Activated CD4-positive, alpha-beta T cell treated with anti-CD3 and anti-CD28 coated beads, Interleukin-2, amount 50 U/mL, for 4 hours (primary cell): ENCODE measurements around the gene HMSD.
"Not testable (repeated sequence)": the region's sequence is repeated elsewhere in the genome, so short reads cannot be mapped to it uniquely, and the experiment has no call there.

Experiments
- DNase-seq, 2 experiments: peaks; one replicate each; pipeline ENCODE4 v3.0.0-alpha.2; 2020

Gene HMSD, protein sequence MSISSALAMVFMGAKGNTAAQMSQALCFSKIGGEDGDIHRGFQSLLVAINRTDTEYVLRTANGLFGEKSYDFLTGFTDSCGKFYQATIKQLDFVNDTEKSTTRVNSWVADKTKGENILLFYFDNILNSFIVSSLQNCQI

DNA sequence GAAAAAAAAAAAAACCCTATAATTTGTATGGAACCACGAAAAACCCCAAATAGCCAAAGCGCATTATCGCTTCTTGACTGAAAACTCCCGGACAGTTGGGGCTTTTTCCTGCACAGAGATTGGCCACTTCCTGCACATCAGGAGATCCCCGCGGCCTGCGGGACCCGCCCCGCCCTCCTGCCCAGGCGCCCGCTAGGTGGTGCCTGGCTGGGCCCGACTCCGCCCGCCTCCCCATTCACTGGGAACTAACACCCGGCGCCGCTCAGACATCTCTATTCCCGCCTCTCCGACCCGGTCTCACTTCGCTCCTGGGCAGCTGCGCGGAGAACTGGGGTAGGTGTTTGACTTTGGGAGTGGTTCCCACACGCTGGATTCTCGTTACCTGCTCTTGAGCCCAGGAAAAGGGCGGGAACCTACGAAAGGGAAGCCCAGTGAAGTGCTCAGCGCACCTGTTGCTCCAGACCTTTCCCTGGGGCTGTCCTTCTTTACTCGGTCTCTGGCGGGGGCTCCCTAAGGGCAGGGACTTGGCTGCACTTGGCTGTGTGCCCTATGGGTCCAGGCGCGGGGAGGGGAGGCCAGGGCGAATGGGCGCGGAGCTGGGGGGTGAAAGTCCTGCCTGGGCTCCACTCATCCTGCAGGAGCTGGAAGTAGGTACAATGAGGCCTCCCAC lies at the start of gene HMSD:
Gene HMSD, plus strand, starts transcription at position 234 of the 670 bp plus-strand sequence. CDS start 4,155 bp downstream, outside the sequence.
- peak; percentile 20 to 23 for DNase-seq

GRCh38 chr18:63903851-63904570 lies 45.1 kb upstream of the HMSD start:
- DNase-seq = no peak

- DNase-seq = no peak
Measured at GRCh38 chr18:63904694-63905093, 44.4 kb upstream of the HMSD start.

DNA sequence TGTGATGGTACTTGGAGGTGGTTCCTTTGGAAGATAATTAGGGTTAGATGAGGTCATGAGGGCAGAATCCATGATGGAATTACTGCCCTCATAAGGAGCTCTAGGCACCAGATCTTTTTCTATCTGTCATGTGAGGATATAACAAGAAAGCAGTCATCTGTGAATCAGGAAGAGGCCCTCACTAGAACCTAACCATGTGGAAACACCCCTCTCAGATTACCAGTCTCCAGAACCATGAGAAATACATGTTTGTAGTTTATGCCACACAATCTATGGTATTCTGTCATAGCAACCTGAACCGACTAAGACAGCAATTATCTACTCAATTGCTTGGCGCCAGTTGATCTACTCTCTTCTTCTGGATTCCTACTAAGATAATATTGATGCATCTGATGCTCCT lies 43.7 kb upstream of the HMSD start:
- no peak for DNase-seq

DNA sequence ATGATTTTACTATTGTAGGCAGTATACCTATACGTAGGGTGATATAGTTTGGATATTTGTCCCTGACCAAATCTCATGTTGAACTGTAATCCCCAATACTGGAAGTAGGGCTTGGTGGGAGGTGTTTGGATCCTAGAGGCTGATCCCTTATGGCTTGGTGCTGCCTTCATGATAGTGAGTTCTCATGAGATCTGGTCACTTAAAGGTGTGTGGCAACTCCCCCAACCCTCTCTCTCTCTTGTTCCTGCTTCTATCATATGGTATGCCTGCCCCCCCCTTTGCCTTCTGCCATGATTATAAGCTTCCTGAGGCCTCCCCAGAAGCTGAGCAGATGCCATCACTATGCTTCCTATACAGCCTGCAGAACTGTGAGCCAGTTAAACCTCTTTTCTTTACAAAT lies 43.0 kb upstream of the HMSD start:
- DNase-seq = no peak

DNA sequence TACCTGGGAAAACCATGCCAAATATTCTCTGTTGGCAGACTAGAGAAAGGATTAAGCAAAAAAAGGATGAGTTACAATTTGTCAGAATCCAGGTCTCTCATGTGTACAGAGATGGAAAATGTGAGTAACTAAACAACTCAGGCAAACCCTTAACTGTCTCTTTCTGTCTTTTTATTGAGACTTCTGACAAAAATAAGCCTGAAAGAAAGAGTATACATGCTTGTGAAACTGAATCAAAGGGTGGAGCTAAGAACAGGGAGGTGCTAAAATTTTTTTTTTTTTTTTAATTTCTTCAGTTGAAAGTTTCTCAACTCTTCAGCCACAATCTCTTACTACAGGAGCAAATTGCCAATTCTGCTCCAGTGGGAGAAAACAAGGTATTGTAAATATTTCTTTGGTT lies 41.4 kb upstream of the HMSD start, which contains the start of gene SERPINB10:
Gene SERPINB10, plus strand, starts transcription at position 295 of the 400 bp plus-strand sequence. CDS start 7,553 bp downstream, outside the sequence.
- no peak for DNase-seq

DNA sequence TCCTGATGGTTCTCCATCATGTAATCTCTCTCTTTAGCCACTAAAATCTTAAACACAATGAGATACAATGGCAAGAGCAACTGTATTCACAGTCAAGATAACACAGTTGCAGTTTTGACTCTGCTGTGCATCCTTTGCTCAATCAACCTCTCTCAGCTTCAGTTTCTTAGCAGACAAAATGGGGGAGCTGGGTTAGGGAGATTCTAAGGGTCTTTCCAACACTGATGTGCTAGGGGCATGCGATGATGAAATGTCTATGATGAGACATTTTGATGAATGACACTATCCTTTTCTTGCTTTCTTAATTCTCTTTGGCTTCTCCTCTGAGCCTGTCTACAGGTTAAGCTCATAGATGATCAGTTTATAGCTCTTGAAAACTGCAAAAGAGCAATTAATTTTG lies 40.2 kb upstream of the HMSD start:
- no peak for DNase-seq

GRCh38 chr18:63909870-63910269 lies 39.2 kb upstream of the HMSD start:
- DNase-seq = no peak

GRCh38 chr18:63917817-63918216 lies 31.3 kb upstream of the HMSD start:
- DNase-seq = no peak

DNA sequence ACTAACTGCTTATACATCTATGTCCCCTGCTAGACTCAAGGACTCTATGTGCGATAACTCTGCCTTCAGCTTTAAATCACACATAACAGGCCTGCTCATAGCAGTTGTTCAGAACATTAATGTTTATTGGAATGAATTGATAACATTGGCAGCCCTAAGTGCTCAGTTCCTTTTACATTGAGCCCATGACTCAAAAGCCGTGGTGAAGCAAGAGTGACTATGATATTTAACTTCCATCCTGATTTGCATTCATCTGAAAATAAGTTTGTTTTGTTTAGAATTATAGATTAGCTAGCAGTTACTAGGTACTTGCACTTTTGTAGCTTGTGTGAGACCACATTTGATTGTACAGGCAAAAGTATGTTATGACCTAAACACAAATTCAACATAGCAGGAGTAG lies 27.1 kb upstream of the HMSD start:
- DNase-seq = no peak

DNA sequence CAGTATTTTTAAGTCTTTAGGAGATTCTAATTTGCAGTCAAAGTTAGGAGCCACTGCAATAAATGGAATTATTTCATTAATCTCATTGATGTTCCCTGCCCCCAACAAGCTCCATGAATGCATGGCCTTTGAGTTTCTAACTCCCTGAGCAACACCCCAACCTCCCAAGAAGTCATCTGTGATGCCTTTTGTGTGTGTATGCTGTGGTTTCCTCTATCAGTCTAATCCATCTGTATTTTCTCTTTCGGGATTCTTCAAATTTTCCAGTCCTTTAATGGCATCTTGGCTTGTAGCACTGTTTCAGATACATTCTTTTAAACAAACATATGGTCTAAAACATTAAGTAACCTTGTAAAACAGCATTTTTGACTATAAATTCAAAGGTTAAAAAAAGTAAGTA lies 24.6 kb upstream of the HMSD start:
- no peak for DNase-seq

- DNase-seq = no peak
Measured at GRCh38 chr18:63928331-63928730, 20.8 kb upstream of the HMSD start.

DNA sequence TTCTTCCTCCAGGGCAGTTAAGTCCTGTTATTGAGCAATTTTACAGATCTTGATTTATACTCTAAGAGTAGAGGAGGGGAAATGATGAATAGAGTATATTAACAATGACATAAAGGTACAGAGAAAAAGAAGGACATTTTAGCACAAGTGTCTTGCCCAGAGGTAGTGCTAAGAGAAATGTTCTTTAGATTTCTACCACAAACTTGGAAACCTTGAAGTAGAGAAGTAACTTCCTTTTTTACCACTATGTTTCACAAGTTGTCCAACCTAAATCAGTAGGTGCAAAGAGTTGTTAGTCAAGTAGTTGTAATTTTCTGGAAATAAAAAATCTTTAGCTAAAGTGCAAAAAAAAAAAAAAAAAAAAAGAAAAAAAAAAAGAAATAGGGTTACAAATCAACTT lies 19.7 kb upstream of the HMSD start:
- DNase-seq = not testable (repeated sequence)

DNA sequence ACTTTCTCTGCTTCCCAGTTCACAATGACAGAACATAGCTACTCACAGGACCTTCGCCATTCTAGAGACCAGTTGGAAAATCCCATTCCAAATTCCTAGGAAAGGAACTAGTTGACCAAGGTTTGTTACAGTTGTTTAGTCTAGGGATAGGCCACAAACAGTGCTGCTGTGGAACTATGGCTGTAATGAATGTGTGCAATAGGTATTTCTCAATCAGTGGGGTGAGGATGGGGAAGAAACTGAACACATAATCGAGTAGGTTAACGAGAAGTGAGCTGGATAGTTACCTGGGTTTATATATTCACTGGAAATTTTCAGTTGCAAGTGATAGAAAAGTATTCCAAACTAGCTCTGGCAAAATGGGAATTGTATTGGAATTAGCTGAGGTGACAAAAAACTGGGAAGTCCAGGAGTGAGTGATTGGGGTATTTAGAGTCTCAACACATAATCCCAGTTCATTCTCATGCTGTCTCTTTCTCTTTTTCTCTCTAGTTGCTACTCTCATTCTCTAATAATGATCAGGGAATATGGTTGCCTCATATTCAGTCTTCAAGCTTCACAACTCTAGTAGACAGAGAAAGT lies 18.2 kb upstream of the HMSD start:
- no peak for DNase-seq

DNA sequence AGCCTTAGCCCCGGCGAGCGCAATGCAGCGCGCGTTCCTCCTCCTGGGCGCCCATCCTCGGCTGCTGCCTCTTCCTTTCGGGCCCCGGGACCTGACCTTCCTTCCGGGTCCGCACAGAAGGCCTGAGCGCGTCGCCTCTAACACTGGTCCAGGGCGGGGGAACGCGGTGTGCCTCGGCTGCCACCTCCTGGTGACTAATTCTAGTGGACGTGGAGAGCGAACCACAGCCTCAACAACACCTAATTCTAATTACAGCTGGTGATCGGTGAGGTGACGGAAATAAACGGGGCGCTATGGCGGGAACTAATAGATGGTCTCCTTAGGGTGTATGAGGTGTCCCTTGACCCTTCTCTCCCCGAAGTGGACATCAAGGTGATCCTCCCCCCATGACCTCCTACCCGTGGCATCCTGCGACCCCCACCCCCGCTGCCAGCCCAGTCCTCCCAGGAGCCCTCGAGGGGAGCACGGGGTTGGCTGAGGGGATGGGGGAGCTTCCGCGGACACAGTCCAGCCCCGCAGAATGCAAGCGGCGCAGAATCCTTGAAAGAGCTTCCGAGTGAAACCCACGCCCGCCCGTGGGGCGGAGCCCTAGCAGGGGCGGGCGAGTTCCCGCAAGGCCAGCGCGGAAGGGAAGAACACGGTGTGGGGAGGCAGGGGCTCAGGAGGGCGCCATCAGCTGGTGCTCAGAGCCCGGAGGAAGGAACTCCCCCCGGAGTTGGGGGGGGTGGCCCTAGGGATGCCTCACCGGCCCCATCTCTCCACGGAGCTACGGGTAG lies 12.8 kb upstream of the HMSD start:
- peak; percentile 32 to 43 for DNase-seq

DNA sequence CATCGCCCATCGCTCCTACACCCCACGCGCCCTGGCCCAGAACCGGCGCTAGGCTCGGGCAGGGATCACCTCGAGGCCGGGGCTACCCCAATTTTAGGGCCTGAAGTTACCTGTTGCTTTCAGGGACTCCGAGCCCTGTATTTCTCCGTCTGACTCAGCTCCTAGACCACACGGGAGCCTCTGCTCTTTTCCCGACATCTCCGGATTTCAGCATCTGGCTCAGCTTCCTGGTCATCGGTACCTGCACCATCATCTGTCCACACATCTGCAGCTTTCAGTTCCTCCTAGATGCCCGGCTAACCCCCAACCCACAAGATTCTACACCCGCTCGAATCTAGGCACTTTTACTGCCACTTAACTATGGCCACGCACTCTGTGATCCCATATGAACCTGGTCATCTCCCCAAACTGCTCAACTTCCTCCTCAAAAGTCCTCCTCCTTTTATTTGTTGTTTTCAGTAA lies 12.1 kb upstream of the HMSD start:
- no peak for DNase-seq

- no peak for DNase-seq
Measured at GRCh38 chr18:63940008-63940407, 9.1 kb upstream of the HMSD start.

GRCh38 chr18:63940543-63941050 lies 8.5 kb upstream of the HMSD start:
- DNase-seq = not testable (repeated sequence)

DNA sequence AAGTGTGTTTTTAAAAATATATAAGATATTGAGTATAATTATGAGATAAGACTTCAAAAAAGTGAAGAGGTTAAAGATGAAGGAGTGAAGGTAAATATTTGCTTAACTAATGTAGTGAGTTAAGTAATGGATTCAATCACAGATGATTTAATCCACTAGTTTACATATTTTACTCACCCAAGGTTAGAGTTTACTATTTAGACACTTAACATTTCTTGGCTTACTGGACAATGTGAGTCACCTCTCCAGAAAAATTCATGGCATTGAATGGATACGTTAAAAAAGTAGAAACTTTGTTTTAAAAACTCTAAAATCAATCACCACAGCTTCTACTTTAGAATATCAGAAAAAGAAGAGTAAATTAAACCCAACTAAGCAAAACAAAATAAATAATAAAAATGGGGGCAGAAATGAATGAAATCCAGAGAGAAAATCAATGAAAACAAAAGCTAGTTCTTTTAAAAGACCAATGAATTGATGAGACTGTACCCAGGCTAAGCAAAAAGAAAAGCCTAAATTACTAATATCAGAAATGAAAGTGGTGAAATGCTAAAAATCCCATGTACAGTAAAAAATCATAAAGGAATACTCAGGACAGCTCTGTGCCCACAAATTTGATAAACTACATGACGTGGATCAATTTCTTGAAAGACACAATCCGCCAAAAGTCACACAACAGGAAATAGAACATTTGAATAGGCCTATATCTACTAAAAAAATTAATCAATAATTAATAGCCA lies 1.9 kb upstream of the HMSD start:
- DNase-seq = no peak

DNA sequence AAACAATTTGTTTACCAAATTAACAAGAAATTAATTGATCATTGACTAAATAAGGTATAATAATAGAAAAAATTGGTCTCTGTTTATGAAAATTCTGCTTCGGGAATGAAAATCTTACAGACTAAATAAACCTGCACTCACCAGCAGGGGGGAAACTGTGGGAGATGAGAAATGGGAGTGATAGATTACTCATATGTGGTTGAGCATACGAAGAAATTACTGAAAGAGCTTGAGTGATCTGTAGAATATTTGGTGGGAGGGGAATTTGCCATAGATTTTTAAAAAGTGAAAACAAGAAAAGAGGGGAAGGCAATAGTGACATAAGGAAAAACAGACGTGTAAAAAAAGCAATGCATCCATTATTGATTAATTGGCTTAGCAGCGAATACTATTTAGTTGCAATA lies 2.2 kb downstream of the HMSD start:
- DNase-seq = no peak

- DNase-seq = no peak
Measured at GRCh38 chr18:63953811-63954210, 4.7 kb downstream of the HMSD start.

DNA sequence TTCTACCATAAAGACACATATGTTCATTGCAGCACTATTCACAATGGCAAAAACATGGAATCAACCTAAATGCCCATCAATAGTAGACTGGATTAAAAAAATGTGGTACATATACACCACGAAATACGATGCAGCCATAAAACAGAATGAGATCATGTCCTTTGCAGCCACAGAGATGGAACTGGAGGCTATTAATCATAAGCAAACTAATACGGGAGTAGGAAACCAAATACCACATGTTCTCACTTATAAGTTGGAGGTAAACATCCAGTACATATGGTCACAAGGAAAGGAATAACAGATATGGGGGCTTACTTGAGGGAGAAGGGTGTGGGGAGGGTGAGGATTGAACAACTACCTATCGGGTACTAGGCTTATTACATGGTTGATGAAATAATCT lies 7.7 kb downstream of the HMSD start:
- DNase-seq = no peak
